ENCODE results near the gene ELOVL5.
"Not testable (repeated sequence)": the region's sequence is repeated elsewhere in the genome, so short reads cannot be mapped to it uniquely, and the experiment has no call there.

DNA sequence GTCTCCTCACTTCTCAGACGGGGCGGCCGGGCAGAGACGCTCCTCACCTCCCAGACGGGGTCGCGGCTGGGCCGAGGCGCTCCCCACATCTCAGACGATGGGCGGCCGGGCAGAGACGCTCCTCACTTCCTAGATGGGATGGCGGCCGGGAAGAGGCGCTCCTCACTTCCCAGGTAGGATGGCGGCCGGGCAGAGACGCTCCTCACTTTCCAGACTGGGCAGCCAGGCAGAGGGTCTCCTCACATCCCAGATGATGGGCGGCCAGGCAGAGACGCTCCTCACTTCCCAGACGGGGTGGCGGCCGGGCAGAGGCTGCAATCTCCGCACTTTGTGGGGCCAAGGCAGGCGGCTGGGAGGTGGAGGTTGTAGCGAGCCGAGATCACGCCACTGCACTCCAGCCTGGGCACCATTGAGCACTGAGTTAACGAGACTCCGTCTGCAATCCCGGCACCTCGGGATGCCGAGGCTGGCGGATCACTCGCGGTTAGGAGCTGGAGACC is 43.2 kb downstream of the ELOVL5 start:
- not testable (repeated sequence) for TF ChIP-seq POLR2AphosphoS5, CTCF (IDR thresholded peaks at IDR 0.05)

Data from esophagus muscularis mucosa (tissue), 3 donors.